ENCODE data around the gene ADSS1.

ADSS1 gene

DNA sequence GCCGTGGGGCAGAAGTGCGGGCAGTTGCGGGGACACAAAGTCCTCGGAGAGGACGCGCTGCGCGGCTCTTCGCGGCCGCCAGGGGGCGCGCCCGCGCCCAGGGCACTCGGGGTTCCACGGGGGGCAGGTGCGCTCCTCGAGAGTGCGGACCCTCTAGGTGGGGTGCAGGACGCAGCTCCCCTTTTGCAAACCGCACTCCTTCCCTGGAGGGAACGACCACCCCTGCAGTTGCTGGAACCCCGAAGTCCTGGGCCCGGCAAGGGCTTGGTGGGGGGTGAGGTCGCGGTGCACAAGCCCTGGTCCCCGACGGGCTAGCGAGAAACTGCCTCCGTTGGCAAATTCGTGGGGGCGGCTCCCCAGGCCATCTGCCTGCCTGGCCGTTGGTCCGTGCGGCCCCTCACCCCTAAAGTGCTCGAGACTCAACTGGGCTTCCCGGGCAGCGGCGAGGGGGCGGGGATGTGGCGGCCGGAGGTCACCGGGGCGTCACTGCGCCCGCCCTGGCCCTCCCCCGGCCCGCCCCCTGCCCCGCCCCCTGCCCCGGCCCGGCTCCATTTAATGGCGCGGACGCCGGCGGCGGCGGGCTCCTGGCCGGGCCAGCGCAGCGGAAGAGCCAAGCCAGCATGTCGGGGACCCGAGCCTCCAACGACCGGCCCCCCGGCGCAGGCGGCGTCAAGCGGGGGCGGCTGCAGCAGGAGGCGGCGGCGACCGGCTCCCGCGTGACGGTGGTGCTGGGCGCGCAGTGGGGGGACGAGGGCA, at the start of gene ADSS1:
ADSS1 (plus strand) TSS at position 579 of the 756 bp plus-strand sequence; CDS start at position 621, 42 bp downstream.
- DNase-seq = peak; percentile 69

- DNase-seq = no peak
Measured at GRCh38 chr14:104675447-104675846, 48.6 kb upstream of the ADSS1 start.

DNA sequence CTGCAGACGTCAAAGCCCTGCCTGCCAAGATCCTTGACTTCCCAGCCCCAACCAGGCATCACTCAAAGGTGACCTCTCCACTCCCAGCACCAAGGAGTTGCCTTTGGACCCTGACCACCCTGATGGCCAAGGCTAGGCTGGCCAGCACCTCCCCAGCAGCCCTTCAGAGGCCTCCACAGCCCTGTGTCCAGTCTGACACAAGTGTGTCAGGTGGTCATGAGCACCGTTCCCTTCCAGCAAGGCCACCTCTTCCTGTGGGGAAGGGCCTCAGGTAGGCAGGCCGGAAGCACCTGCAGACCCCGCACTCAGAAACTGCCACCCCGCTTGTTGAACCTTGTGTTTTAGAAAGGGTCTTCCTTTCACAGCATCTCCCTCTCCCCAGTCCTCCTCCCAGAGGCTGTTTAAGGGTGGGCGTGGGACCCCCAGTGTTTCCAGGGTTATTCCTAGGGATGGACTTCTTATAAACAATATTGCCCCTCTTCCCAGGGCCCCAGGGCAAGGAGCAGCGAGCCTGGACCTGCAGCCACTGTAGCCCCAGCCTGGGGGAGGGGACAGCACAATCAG, 47.8 kb upstream of the ADSS1 start:
- no peak for DNase-seq

DNA sequence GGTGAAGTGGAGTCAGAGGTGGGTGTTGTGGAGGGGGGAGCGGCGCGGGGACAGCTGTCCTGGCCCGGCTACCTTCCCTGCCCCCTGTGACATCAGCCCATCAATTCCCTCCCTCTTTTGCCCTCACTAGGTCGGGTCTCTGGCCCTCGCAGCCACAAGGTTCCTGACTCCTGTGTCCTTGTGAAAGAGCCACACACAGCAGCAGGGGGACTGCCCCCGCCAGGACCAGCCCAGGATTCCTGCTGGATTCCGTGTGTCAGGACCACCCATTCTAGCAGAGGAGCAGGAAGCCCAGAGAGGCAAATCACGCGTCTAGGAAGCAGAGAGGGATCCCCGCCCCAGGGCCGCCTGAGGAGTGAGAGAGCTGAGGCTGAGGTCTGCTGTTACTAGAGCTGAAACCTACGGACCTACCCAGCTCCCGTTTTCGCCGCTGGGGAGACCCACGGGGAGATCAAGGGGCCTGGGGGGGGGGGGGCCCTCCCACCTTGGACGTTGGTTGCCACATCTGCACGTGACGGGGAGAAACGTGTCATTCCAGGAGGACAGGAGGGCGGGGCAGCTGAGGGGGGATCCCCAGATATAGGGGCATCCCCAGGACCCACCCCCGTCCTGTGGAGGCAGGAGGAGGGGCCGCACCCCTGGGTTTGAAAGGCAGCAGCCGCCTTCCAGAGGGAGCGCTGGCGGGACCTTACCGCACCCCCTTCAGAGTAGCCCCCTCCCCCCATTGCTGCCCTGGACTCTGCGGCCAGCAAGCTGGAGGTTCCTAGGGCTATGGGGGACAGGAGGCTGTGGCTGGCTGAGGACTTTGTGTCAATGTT, 47.1 kb upstream of the ADSS1 start:
- no peak for DNase-seq

DNA sequence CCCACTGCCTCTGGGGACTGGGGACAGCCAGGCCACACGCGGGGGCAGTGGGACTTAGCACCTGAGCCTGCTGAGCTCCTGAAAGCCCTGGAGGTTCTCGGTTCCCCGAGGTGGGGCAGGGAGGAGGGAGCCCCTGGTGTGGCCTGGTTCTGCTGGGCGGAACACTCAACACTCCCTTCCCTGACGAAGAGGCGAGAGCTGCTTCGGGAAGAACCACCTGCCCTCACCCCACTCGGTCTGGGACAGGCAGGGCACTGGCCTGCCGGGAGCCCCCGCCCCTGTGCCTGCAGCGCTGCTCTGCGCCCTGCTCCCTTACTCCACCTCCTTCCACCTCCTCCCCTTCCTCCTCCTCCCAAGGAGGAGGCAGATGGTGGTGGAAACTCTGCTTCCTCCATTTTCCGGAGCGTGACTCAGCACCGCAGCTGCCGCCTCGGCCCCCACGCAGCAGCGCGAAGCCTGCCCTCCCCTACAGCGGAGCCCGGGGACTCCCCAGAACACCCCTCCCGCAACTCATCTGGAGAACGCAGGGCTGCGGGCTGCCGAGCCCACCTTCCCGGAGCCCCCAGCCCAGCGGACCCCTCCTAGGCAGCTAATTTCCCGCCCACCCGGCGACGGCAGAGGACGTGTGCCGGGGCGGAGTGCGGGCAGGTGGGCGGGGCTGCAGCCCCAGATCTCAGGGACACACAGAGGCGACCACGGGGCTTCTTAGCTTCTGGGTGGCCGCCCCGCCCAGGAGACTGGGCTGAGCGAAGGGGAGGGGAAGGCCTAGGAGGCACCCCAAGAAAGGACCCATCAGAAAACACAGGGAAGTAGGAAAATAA, 46.3 kb upstream of the ADSS1 start:
- DNase-seq = peak; percentile 85

- DNase-seq = peak; percentile 45
Measured at GRCh38 chr14:104678346-104678745, 45.7 kb upstream of the ADSS1 start.

- DNase-seq = no peak
Measured at GRCh38 chr14:104678901-104679705, 44.9 kb upstream of the ADSS1 start.

GRCh38 chr14:104680056-104680805, 43.8 kb upstream of the ADSS1 start:
- DNase-seq = peak; percentile 55

GRCh38 chr14:104680806-104681688, 43.0 kb upstream of the ADSS1 start:
- DNase-seq = peak; percentile 66

DNA sequence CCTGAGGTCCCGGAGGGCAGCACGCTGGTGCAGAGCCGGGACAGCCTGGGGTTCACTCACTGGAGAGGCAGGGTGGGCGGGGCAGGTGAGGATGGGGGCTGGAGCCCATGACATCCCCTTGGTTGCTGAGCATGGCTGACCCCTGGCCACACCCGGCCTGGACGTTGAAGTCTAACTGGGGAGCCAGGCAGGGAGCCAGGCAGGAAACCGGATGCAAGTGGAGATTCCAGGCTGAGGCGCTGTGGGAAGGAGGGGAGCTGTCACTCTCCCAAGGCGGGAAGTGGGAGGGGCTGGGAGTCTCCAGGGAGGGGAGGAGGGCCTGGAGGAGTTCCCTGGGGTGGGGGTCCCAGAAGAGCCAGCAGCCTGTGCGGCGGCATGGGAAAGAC, 42.3 kb upstream of the ADSS1 start:
- no peak for DNase-seq

- DNase-seq = no peak
Measured at GRCh38 chr14:104682107-104682593, 41.9 kb upstream of the ADSS1 start.

DNA sequence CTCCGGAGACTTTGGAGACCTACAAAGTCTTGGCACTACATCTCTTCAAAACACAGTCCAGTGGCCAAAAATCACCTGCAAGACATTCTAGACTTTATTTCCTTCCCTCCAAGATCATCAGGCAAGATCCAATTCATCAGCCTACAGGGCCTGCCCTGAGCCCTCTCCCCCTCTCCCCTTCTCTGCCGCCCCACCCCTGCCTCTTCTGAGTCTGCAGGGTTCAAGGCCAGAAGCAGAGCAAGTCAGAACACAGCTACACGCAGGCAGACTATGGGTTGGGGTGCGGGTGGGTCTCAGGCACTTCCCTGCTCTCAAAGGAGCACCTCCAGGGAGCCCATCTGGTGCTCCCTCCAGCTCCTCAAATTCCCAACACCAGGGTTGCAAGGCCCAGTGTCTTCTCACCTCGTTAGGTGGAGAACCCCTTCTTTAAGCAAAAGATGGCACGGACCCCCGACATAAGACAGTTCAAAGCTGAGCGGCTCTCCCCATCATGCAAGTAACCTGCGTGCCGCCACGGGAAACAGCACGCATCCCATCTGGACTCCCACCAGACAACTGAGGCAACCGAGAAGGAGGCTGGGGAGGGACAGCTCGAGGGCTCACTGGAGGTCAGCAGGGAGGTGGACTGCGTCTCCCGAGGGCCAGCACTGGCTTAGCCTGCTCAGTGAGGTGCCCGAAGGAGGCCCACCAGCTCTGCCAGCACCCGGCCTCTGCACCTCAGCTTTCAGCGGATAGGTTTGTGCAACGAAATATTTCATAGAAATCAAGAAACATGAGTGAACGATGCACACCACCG, 40.2 kb upstream of the ADSS1 start:
- no peak for DNase-seq

GRCh38 chr14:104684449-104684821, 39.6 kb upstream of the ADSS1 start:
- no peak for DNase-seq

- DNase-seq = no peak
Measured at GRCh38 chr14:104685216-104685997, 38.6 kb upstream of the ADSS1 start.

- DNase-seq = no peak
Measured at GRCh38 chr14:104685998-104686610, 37.9 kb upstream of the ADSS1 start.

- no peak for DNase-seq
Measured at GRCh38 chr14:104686624-104687517, 37.2 kb upstream of the ADSS1 start.
